LNCaP clone FGC (cell line): ENCODE measurements around the gene GRK3.

Source experiments
- DNase-seq: peaks from one replicate; pipeline ENCODE4 v3.0.0-alpha.2; 2011; ENCODE audit warnings: low read depth
- H3K4me3 ChIP-seq: 2 replicates; pipeline ENCODE4 v1.5.1; 2011; ENCODE audit warnings: mild to moderate bottlenecking, low read depth, low read length, control low read depth
- CTCF ChIP-seq: IDR thresholded peaks from 2 replicates; pipeline ENCODE4 v1.5.1; 2012; ENCODE audit warnings: mild to moderate bottlenecking; ENCODE audit not compliant: control insufficient read depth, insufficient read depth; ENCODE audit errors: extremely low read depth

Gene GRK3

DNA sequence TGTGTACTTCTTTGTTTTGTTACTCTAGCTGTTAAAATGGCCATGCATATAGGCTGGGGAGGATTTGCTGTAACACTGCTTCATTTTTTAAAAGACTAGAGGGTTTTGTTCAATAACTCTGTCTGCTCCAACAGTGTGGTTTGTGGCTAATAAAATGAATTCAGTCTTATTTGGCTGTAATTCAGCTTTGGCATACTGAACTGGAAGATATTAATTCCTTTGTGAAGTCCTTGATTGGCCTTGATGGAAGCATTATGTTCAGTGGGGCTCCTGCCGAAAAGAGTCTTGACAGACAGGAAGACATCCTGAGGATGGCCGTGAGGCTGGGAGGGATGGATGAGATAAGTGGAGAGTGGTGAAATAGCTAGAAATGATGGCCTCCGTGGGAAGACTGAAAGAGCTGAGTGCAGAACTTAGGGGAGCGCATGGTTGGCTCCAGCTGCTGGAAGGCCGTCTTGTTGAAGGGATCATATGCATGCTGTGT lies 132.7 kb downstream of the GRK3 start:
- H3K4me3 ChIP-seq = no peak overlapping the region
- no peak for DNase-seq
- TF ChIP-seq CTCF = no peak

- H3K4me3 ChIP-seq = no peak overlapping the region
- TF ChIP-seq CTCF = no peak
- DNase-seq = no peak
These were observed 133.5 kb downstream of the GRK3 start for GRCh38 chr22:25697978-25698377.

DNA sequence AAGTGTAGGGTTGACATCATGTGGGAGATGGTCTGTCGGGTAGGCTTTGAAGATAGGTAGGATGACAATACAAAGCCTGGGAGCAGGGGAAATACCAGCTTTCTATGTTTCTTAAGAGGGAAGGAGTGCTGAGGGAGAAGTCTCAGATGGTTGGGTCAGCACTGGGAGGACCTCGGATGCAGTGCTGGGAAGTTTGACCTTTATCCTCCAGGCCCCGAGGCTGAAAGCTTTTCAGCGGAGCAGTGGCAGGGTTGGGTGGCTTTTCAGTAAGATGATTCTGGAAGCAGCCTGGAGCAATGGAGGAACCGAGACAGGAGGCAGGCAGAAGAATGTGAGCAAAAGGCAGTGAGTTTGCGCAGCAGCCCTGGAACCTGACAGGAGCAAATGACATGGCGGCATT lies 134.0 kb downstream of the GRK3 start:
- no peak for DNase-seq
- no peak for TF ChIP-seq CTCF

GRCh38 chr22:25698978-25699377 lies 134.5 kb downstream of the GRK3 start:
- H3K4me3 ChIP-seq = no peak overlapping the region
- DNase-seq = no peak
- TF ChIP-seq CTCF = no peak

More for the DNA sequence above, 134.0 kb downstream of the GRK3 start:
- no peak overlapping the region for H3K4me3 ChIP-seq

DNA sequence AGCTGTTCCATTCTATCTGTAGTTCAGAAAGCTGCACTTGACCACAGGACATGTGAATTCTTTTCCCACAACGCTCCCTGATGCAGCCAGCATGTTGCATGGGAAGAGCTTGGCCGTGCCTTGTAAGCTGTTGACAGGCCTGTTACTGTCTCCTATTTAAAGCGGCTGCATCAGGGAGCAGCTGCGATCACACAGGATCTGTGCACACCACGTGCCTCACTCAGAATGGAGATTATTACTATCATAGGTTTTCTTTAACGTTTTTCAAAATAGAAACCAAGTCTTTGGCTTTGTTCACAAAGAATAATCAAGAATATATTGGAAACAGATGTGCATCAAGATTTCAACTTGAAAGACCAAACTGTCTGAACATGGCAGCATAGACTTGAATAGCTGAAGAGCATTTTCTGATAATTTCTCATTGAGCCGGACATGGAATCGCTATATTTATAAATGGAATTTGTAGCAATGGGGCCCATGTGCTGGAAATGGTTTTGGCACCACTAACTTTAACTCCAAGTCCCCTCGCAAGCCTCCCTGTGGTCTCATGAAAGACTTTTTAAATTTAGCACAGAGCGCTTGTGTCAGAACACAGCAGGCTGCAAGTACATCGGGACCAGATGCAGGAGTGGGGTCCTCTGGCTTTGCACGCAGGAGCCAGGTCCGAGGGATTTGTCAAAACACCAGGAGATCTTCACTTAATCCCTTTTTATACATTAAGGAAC lies 136.7 kb downstream of the GRK3 start:
- no peak for DNase-seq
- no peak overlapping the region for H3K4me3 ChIP-seq
- no peak for TF ChIP-seq CTCF

DNA sequence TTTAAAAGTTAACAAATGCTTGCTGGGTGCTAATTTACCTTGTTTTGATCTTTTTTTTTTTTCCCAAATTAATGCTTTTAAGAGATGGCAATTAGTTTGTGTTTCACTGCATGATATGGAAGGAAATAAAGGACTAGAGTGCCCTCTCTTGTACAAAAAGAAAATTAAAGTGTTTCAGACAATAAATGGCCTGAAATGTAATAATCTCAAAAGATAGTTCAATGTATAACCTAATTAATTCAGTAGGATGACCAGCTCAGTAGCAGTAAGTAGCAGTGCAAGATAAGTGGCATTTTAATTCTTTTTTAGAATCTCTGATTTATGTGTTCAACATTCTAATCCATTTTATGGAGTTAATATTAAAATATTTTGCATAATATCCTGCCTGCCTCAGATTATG lies 137.6 kb downstream of the GRK3 start:
- DNase-seq = no peak
- H3K4me3 ChIP-seq = no peak overlapping the region
- TF ChIP-seq CTCF = peak; percentile 27

DNA sequence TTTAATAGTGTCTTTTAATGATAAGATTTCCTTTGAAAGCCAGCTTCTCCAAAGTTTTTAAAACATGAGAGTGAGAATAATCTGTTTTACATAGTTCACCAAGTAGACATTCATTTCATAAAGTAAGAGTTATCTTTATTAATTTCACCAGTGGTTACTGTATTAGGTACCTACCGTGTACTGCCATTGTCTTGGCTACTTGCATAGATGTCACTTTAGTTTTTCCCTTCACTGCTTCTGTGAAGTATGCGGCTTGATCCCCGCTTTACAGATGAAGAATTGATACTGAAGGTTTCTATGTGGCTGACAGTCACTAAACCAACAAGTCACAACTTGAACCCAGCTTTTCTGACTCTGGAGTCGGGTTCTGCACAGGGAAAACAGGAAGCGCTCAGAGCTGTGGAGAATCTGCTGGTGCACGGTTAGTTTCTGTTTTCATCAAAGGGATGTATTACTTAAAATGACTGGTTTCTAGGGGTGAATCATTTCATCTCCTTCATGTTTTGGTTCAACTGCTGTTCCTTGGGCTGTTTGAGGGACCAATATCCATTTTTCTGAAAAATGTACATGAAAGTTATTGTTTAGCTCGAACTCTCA lies 138.2 kb downstream of the GRK3 start:
- no peak overlapping the region for H3K4me3 ChIP-seq
- TF ChIP-seq CTCF = no peak
- DNase-seq = no peak
